ENCODE results near the gene AP5M1. TPM values are rescaled to one million over a fixed set of nuclear protein-coding genes. Genes with fewer than 3 reads are reported as not detected.
"Not testable (repeated sequence)": the region's sequence is repeated elsewhere in the genome, so short reads cannot be mapped to it uniquely, and the experiment has no call there.

Gene AP5M1
- polyA plus RNA-seq, 3 donors = 15.3 to 26.2 (median 20.3) TPM

- no CpG with 5 or more reads among the region's 7 CpGs for WGBS (ENCODE audit: insufficient coverage)
- Mint-ChIP-seq H3K4me1 (no peaks in the 10 kb centered on the region), H3K4me3 (no peak overlapping the region), H3K27ac (peak overlapping the region in 1 of 7 donors; percentile 59), H3K36me3 (no peaks in the 10 kb centered on the region), H3K9me3 (peaks cover 0 to 20% (median 3%) of the 10 kb centered on the region in 7 donors), H3K27me3 (ENCODE audit: low read depth in 3 of 3) (peaks cover 0 to 2% (median 2%) of the 10 kb centered on the region in 3 donors)
- H4K20me1 ChIP-seq (ENCODE audit: insufficient read depth, low read length) = no peaks in the 10 kb centered on the region
- H3K4me3 ChIP-seq (replicated peaks in 1 of 3; ENCODE audit: low read depth in 2 of 3, low read length in 3 of 3) = no peak overlapping the region
- intact Hi-C loops (cut with micrococcal nuclease) = no loop called here
- no peaks in the 10 kb centered on the region for H3K4me1 ChIP-seq (ENCODE audit: control insufficient read depth in 1 of 2, insufficient read depth in 2 of 2, low read length in 2 of 2)
- H2AFZ ChIP-seq (ENCODE audit: insufficient read depth, low read depth, low read length, poor library complexity, severe bottlenecking) = no peak overlapping the region
- TF ChIP-seq CTCF (IDR thresholded peaks at IDR 0.05) = no peak
- no peaks in the 10 kb centered on the region for H3K79me2 ChIP-seq (ENCODE audit: insufficient read depth, low read length)
- no peak overlapping the region for H3K4me2 ChIP-seq (replicated peaks; ENCODE audit: extremely low read depth, low read length, poor library complexity, severe bottlenecking)
- H3K27ac ChIP-seq (ENCODE audit: low read depth in 1 of 2, low read length in 2 of 2) = no peak overlapping the region
- no peaks in the 10 kb centered on the region for H3K27me3 ChIP-seq (ENCODE audit: control insufficient read depth in 2 of 2, insufficient read depth in 2 of 2, low read length in 2 of 2)
- DNase-seq = peak in 1 of 3 donors; percentile 5
- H3K9ac ChIP-seq (ENCODE audit: insufficient read depth, low read length, poor library complexity, severe bottlenecking) = no peak overlapping the region
- no peaks in the 10 kb centered on the region for H3K9me3 ChIP-seq (replicated peaks in 1 of 2; ENCODE audit: control insufficient read depth in 1 of 2, insufficient read depth in 1 of 2, low read length in 2 of 2)
- no peaks in the 10 kb centered on the region for H3K36me3 ChIP-seq (replicated peaks in 1 of 2; ENCODE audit: control insufficient read depth in 1 of 2, insufficient read depth in 2 of 2, low read length in 2 of 2)
Observed at GRCh38 chr14:57326253-57326652, 57.5 kb downstream of the AP5M1 start.

GRCh38 chr14:57329833-57330232, 61.1 kb downstream of the AP5M1 start:
- H3K4me2 ChIP-seq (replicated peaks; ENCODE audit: extremely low read depth, low read length, poor library complexity, severe bottlenecking) = no peak overlapping the region
- no peaks in the 10 kb centered on the region for H3K27me3 ChIP-seq (ENCODE audit: control insufficient read depth in 2 of 2, insufficient read depth in 2 of 2, low read length in 2 of 2)
- H3K9me3 Mint-ChIP-seq = peaks cover 7 to 34% (median 15%) of the 10 kb centered on the region in 7 donors
- intact Hi-C loops (cut with micrococcal nuclease) = no loop called here
- H3K4me3 Mint-ChIP-seq = no peak overlapping the region
- no peaks in the 10 kb centered on the region for H3K79me2 ChIP-seq (ENCODE audit: insufficient read depth, low read length)
- peaks cover 4 to 7% of the 10 kb centered on the region in 2 donors for H3K9me3 ChIP-seq (replicated peaks in 1 of 2; ENCODE audit: control insufficient read depth in 1 of 2, insufficient read depth in 1 of 2, low read length in 2 of 2)
- H3K27ac ChIP-seq (ENCODE audit: low read depth in 1 of 2, low read length in 2 of 2) = no peak overlapping the region
- no peaks in the 10 kb centered on the region for H4K20me1 ChIP-seq (ENCODE audit: insufficient read depth, low read length)
- H2AFZ ChIP-seq (ENCODE audit: insufficient read depth, low read depth, low read length, poor library complexity, severe bottlenecking) = no peak overlapping the region
- H3K4me1 Mint-ChIP-seq = no peaks in the 10 kb centered on the region
- DNase-seq = no peak
- H3K36me3 ChIP-seq (replicated peaks in 1 of 2; ENCODE audit: control insufficient read depth in 1 of 2, insufficient read depth in 2 of 2, low read length in 2 of 2) = no peaks in the 10 kb centered on the region
- no peak overlapping the region for H3K27ac Mint-ChIP-seq
- H3K4me3 ChIP-seq (replicated peaks in 1 of 3; ENCODE audit: low read depth in 2 of 3, low read length in 3 of 3) = no peak overlapping the region
- H3K27me3 Mint-ChIP-seq (ENCODE audit: low read depth in 3 of 3) = peaks cover 0 to 2% (median 0%) of the 10 kb centered on the region in 3 donors
- no peak for TF ChIP-seq CTCF (IDR thresholded peaks at IDR 0.05)
- no peaks in the 10 kb centered on the region for H3K36me3 Mint-ChIP-seq
- no peaks in the 10 kb centered on the region for H3K4me1 ChIP-seq (ENCODE audit: control insufficient read depth in 1 of 2, insufficient read depth in 2 of 2, low read length in 2 of 2)
- H3K9ac ChIP-seq (ENCODE audit: insufficient read depth, low read length, poor library complexity, severe bottlenecking) = no peak overlapping the region

GRCh38 chr14:57332475-57332874, 63.7 kb downstream of the AP5M1 start:
- H3K4me1 ChIP-seq (ENCODE audit: control insufficient read depth in 1 of 2, insufficient read depth in 2 of 2, low read length in 2 of 2); H3K4me3 Mint-ChIP-seq; H3K4me3 ChIP-seq (replicated peaks in 1 of 3; ENCODE audit: low read depth in 2 of 3, low read length in 3 of 3); DNase-seq; H3K9ac ChIP-seq (ENCODE audit: insufficient read depth, low read length, poor library complexity, severe bottlenecking); H3K27me3 ChIP-seq (ENCODE audit: control insufficient read depth in 2 of 2, insufficient read depth in 2 of 2, low read length in 2 of 2); H2AFZ ChIP-seq (ENCODE audit: insufficient read depth, low read depth, low read length, poor library complexity, severe bottlenecking); H3K79me2 ChIP-seq (ENCODE audit: insufficient read depth, low read length); H3K27ac ChIP-seq (ENCODE audit: low read depth in 1 of 2, low read length in 2 of 2); H3K27me3 Mint-ChIP-seq (ENCODE audit: low read depth in 3 of 3); H3K4me1 Mint-ChIP-seq; H3K4me2 ChIP-seq (replicated peaks; ENCODE audit: extremely low read depth, low read length, poor library complexity, severe bottlenecking); H4K20me1 ChIP-seq (ENCODE audit: insufficient read depth, low read length); H3K36me3 ChIP-seq (replicated peaks in 1 of 2; ENCODE audit: control insufficient read depth in 1 of 2, insufficient read depth in 2 of 2, low read length in 2 of 2); H3K36me3 Mint-ChIP-seq; intact Hi-C loops (cut with micrococcal nuclease); H3K27ac Mint-ChIP-seq: not testable (repeated sequence)
- 80% methylated on average over 1 of the region's 4 CpGs for WGBS (ENCODE audit: insufficient coverage)
- peaks cover 4 to 12% of the 10 kb centered on the region in 2 donors for H3K9me3 ChIP-seq (replicated peaks in 1 of 2; ENCODE audit: control insufficient read depth in 1 of 2, insufficient read depth in 1 of 2, low read length in 2 of 2)
- H3K9me3 Mint-ChIP-seq = peaks cover 7 to 37% (median 24%) of the 10 kb centered on the region in 7 donors

All from CD14-positive monocyte (primary cell).